Stimulated activated naive CD4-positive, alpha-beta T cell treated with Interleukin-2 at 50 U/mL for 16 hours (primary cell): ENCODE measurements around the gene BLACAT1.
A peak's percentile ranks its signal among the peaks of the same experiment; 100 is the strongest.
"Not testable (repeated sequence)": the region's sequence is repeated elsewhere in the genome, so short reads cannot be mapped to it uniquely, and the experiment has no call there.

Experiments
- DNase-seq: peaks from one replicate; lab custom pipeline; 2025; lab: John Stamatoyannopoulos, UW

The BLACAT1 gene

GRCh38 chr1:205440121-205440475 is 15.7 kb downstream of the BLACAT1 start:
- no peak for DNase-seq

GRCh38 chr1:205438213-205439158 is 17.4 kb downstream of the BLACAT1 start:
- DNase-seq = no peak

GRCh38 chr1:205437570-205437969 is 18.3 kb downstream of the BLACAT1 start:
- no peak for DNase-seq

GRCh38 chr1:205436776-205437410 is 19.0 kb downstream of the BLACAT1 start:
- no peak for DNase-seq

GRCh38 chr1:205435578-205436573 is 20.0 kb downstream of the BLACAT1 start:
- no peak for DNase-seq

GRCh38 chr1:205434738-205435137 is 21.1 kb downstream of the BLACAT1 start:
- DNase-seq = no peak

GRCh38 chr1:205432692-205433091 is 23.2 kb downstream of the BLACAT1 start:
- DNase-seq = not testable (repeated sequence)

- DNase-seq = no peak
Measured at GRCh38 chr1:205432116-205432515, 23.7 kb downstream of the BLACAT1 start.

- DNase-seq = peak; percentile 33
Measured at GRCh38 chr1:205430696-205431305, 25.0 kb downstream of the BLACAT1 start.

GRCh38 chr1:205429762-205430695 is 25.8 kb downstream of the BLACAT1 start:
- no peak for DNase-seq

GRCh38 chr1:205424901-205425600 is 30.8 kb downstream of the BLACAT1 start:
- DNase-seq = no peak

GRCh38 chr1:205423814-205424399 is 31.9 kb downstream of the BLACAT1 start:
- no peak for DNase-seq

- DNase-seq = no peak
Measured at GRCh38 chr1:205422993-205423642, 32.7 kb downstream of the BLACAT1 start.

- DNase-seq = no peak
Measured at GRCh38 chr1:205421798-205422197, 34.0 kb downstream of the BLACAT1 start, which contains the start of gene LEMD1. TSS of gene LEMD1 (minus strand) at chr1:205422056. CDS start at chr1:205420536, 1,520 bp downstream.

GRCh38 chr1:205420938-205421337 is 34.9 kb downstream of the BLACAT1 start:
- no peak for DNase-seq

- no peak for DNase-seq
Measured at GRCh38 chr1:205417870-205418635, 37.8 kb downstream of the BLACAT1 start.

- no peak for DNase-seq
Measured at GRCh38 chr1:205416322-205416721, 39.5 kb downstream of the BLACAT1 start.
